Measurements from ENCODE around the gene BCL7B. TPM values are rescaled to one million over a fixed set of nuclear protein-coding genes. Genes with fewer than 3 reads are reported as not detected.
"Not testable (repeated sequence)": the region's sequence is repeated elsewhere in the genome, so short reads cannot be mapped to it uniquely, and the experiment has no call there.

BCL7B gene
- total RNA-seq: 10 to 100 TPM; 59.0 to 79.2 TPM
- long read RNA-seq, donor 1, transcript BCL7B-201 (6 exons, 1,975 nt): major isoform, 35 of 44 reads
- long read RNA-seq, donor 1, partial matches to known transcripts: 3 of 44 reads
- long read RNA-seq, donor 1, other reads (novel, unspliced or antisense): 2 of 44 reads
- long read RNA-seq, donor 2, transcript BCL7B-213 (3 exons, 1,802 nt): minor isoform, 5 of 81 reads
- long read RNA-seq, donor 2, transcript BCL7B-201 (6 exons, 1,975 nt): major isoform, 36 of 81 reads
- long read RNA-seq, donor 2, partial matches to known transcripts: 25 of 81 reads
- long read RNA-seq, donor 2, other reads (novel, unspliced or antisense): 6 of 81 reads

DNA sequence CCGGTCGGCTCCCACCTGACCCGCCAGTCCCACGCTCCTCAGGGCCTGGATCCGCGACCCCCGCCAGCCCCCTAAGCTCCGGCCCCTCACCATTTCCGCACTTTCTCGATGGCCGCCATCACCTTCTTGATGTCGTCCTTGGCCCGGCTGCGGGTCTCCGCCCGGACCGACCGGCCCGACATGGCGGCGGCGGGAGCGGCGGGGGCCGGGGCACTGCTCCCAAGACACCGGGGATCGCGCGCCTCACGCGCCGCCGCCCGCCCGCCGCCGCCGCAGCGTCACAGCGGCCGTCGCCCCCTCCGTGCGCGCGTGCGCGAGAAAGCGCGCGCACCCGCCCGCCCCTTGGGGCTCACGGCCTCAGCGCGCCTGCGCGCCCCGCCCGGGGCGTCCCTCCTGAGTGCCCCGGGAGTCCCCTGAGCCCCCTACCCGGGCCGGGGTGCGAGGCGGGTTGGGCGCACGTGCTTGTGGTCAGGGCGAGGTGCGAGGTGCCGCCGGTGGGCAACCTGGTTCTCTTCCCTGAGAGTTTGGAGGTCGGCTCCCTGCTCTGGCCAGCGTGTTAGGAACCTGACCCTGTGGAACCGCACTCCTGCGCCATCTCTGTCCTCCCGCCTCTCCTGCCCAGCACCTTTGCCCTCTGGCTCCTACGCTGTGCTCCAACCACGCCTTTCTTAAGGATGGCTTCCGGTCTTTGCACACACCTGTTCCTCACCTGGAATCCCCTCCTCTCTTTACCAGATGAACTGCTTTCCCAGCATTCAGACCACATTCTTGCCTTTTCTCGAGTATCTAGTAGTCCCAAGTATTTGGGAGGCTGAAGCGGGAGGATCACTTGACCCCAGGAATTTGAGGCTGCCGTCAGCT, at the start of gene BCL7B:
TSS of gene BCL7B (minus strand) at position 294 of the 861 bp plus-strand sequence. CDS start at position 182, 112 bp downstream.
- intact Hi-C loops (cut with DNase I): no loop called here
- peak; percentile 92 for DNase-seq (ENCODE audit: low spot score)

DNA sequence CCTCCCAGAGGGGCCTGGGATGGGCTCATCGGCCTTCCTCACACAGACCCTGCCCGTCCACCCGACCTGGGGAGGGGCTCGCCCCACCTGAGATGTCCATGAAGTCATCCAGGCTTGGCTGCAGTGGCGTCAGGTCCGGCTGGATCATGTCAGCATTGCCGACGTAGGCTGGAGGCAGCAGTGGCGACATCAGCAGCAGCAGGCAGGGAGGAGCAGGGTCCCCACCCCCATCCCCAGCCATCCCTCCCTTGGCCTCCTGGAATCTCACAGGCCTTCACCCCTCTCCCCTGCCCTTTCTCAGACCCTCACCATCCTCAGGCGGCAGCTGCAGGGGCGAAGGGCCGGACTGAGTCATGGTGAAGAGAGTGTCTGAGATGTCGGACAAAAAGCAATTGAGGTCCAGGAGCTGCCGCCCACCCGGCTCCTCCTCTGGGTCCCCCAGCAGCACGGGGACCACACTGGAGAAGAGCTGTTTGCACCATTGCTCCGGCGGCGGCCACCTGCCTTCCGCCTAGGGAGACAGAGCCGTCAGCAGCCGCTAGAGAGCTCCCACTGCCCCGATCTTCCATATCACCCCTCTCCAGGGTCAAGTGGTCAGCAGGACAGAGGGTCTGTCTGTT, 48.2 kb upstream of the BCL7B start:
- DNase-seq (ENCODE audit: low spot score): no peak
- intact Hi-C loops (cut with DNase I): loop anchor here (5.0 kb wide), 2 partner anchors 62 to 122 kb away; partner anchors contain the start of gene VPS37D (in 1 of the 2)

DNA sequence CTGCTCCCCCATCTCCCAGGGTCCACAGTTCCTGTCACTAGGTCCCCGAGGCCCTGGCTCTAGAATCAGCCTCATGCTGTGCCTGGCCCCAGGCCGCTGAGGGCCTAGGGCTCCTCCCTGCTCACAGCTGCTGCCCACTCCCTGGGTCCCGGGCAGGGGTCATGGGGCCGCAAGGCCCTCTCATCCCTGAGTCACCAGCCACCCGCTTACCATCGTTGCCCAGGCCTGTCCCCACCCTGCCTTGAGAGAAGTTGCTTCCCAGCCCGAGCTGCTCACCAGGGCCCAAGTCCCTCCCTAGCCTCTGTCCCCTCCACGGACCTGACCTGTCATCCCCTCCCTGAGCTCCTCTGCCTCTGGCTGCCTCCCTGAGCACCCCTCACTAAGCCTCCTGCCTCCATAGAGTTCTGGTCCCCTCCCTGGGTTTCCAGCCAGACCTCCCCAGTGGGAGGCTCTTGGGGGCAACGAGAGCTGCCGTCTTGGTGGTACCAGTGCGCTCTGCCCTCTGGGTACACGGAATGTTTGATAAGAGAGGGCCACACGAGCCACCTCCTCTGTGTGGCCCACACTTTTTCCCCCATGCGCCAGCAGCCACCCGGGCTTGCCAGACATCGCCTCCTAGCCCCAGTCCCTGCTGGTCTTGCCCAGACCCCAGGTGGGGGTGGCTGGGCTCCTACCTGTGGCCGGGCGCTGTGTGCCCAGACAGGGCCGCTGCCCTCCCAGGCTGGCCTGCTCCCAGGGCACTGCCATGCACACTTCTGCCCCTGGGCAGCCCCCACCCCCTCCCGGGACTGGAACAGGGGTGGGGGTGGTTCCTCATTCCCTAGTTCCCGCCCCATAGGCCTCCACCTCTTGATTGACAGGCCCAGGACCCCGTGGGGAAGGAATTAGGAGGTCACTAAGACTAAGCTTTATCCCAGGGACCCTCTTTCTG, 45.5 kb upstream of the BCL7B start:
- no peak for DNase-seq (ENCODE audit: low spot score)
- intact Hi-C loops (cut with DNase I): no loop called here

DNA sequence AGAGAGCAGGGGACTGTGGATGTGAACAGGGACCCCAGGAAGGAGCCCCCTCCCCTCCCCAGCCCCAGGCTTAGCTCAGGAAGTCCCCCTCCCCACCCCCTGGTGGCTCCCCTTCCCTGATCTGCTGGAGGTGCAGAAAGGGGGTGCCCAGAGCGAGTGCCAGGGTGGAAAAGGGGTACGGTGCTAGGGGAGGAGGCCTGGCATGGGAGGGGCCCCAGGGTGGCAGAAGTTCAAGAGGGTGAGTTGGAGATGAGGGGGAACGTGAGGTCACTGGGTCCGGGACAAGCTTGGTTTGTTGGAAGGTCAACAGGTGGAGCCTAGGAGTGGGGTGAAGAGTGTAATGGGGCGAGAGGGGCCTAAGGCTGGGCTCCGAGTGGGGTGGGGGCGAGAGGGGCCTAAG, 42.4 kb upstream of the BCL7B start:
- no peak for DNase-seq (ENCODE audit: low spot score)
- intact Hi-C loops (cut with DNase I): no loop called here

DNA sequence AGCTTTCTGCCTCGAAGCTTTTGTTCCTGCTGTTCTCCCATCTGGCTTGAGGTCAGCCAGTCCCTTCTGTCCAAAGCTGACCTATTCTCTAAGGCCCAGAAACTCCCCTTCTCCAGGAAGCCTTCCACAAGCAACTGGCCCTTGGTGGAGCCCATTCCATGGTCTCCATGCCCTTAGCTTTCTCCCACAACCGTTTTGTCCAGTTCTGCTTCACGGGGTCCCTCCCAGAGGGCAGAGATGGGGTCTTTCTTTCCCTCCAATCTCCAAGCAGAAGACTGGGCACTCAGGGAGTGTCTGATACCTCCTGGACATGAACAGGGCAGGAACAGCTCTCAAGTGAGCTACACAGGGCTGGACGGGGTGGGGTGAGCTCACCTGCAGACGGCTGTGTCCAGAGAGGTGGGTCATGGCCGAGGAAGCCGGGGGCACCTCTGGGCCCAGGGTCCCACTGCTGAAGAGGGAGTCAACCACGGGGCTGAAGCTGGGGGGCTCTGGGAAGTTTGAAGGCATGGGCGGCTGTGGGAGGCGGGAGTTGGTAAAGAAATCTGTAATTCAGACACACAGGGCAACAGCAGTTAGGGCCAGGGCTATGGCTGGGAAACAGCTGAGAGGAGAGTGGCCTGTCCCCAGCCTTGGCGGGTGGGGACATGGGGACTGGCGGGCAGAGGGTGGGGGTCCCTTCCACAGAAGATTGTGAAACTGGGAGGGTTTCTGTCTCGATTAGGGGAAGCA, 41.8 kb upstream of the BCL7B start:
- intact Hi-C loops (cut with DNase I): no loop called here
- DNase-seq (ENCODE audit: low spot score): no peak

DNA sequence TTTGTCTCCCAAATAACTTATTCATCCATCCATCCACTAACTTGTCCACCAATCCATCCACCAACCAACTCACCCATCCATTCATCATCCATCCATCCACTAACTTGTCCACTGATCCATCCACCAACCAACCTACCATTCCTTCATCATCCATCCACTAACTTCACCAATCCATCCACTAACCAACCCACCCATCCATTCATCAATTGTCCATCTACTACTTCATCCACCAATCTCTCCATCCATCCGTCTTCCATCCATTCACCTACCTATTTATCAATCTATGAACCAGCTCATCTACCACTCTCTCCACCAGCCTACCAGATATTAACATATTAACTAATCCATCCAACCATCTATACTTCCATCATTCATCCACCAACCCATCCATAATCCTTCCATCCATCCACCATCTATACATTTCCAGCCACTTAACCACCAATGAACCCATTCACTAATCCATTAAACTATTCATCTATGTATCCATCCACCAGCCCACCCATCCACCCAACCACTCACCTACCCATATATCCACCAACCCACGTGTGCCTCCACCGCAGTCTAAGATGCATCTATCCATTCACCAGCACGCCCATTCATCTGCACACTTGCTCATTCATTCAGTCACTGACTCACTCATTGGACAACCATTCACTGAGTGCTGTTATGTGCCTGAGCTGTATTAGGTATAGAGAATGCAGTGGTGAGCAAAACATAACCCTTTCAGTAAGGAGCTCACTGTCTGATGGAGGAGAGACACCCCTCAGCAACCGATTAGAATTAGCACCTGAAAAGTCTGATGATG, 40.7 kb upstream of the BCL7B start:
- intact Hi-C loops (cut with DNase I): no loop called here
- DNase-seq (ENCODE audit: low spot score): no peak

DNA sequence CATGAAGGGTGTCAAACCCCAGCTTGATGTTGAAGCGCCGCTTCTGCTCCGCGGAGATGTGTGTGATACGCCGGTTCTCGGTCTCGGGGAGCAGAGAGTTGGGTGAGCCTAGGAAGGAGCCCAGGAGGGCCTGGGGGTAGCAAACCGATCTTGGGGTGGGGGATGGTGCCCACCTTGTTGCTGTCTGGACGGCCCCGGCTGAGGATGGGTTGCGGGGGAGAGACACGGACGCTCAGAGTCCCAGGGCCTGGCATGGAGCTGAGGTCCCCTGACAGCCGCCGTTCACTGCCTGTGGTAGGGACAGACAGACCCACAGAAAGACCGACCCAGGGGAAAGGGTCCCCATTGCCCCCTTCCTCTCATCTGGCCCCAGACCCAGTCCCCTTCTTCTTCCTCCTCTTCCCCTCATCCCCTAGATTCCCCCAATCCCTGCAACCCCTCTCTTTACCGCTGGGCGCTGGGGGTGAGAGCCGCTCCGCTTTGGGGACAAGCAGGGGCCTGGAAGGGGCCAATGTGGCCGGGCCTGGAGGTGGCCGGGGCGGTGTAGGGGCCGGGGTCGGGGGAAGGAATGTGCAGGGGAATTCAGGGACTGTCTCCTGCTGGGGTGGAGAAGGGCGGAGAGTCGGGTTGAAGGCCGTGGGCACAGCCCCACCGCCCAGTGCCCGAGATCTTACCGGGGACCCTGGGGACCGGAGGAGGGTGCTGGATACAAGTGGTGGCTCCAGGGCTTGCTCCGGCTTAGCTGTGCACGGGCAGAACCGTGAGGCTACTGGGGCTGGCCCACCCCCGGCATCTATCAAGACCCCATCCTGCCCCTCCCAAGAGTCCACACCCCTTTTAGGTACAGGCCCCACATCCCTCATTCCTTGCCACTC, 38.9 kb upstream of the BCL7B start:
- intact Hi-C loops (cut with DNase I): no loop called here
- no peak for DNase-seq (ENCODE audit: low spot score)

DNA sequence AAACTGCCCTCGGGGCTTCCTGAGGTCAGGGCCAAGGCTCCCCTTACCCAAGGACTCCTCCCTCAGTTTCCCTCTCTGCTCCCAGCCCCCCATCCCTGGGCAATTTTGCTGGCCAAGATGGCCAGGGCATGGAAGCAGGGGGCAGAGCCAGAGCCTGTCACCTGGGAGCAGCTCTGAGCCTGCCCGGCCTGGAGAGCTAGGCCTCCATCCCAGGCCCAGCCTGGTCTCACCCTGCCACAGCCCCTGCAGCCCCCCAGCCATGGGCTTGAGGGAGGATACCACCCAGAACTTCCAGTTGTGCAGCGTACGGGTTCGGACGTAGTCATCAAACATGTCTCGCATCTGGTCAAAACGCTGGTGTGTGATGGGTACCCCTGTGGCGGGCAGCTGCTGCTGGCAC, 37.9 kb upstream of the BCL7B start:
- intact Hi-C loops (cut with DNase I): no loop called here
- no peak for DNase-seq (ENCODE audit: low spot score)

DNA sequence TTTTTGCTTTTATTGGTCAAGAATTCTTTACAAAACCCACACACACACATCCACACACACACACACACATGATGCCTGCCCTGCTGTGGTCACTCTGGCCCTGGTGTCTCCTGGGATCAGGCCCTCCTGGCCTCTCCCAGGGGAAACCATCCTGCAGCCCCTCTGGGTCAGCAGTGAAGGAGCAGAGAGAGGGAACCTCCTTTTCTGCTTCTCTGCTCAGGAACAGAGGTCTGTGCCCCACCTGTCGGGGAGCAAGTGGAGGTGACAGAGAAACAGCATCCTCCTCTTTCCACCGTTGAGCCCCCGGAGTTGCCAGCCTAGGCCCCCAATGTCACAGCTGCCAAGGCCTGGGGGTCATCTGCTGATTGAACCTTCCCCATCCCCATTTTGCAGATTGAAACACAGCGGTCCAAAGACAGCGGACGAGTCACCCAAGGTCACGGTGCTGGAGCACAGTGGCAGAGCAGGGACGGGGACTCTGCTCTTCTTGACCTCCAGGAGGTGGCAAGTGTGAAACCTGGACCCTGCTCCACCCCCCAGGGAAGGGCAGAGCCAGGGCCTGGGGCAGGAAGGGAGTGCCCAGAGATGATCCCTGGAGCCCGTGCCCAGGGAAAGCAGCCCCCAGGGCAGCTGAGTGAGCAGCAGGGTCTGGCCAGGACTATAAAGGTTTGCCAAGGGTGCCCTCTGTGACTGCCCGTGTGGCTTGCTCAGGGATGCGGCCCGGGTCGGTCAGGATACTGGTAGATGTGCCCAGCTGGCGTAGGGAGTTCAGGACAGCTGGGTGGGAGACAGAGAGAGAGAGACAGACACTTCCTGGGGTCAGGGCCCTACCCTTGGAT, 35.9 kb upstream of the BCL7B start:
- intact Hi-C loops (cut with DNase I): no loop called here

DNA sequence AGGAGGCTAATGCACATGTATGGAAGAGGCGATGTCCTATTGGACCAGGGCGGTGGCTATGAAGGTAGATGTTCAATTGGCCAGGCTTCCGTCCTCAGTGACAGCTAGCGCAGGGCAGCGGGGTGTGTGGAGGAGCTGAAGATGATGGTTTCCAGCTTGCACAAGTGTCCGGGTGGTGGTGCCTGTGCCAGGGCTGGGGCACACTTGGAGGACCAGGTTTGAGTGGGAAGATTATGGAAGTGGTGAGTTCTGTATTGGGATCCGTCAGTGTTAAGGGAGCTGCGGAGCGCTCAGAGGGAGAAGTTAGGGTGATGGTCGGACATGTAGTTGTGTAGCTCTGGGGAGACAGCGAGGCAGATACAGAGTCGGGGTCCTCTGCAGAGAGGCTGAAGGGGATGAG, 29.4 kb upstream of the BCL7B start:
- peak; percentile 64 for DNase-seq (ENCODE audit: low spot score)
- intact Hi-C loops (cut with DNase I): no loop called here

More for the DNA sequence above, 35.9 kb upstream of the BCL7B start:
- DNase-seq (ENCODE audit: low spot score): no peak

DNA sequence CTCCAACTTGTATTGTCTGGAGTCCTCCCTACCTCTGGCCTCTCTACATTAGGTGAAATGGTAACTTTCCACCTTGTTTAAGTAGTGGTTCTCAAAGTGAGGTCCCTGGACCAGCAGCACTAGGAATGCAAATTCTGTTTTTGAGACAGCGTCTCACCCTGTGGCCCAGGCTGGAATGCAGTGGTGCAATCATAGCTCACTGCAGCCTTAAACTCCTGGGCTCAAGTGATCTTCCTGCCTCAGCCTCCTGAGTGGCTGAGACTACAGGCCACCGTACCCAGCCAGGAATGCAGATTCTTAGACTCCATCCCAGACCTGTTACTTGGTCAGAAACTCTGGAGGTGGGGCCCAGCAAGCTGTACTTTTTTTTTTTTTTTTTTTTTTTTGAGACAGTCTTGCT, 27.7 kb upstream of the BCL7B start:
- peak; percentile 34 for DNase-seq (ENCODE audit: low spot score)
- intact Hi-C loops (cut with DNase I): no loop called here

DNA sequence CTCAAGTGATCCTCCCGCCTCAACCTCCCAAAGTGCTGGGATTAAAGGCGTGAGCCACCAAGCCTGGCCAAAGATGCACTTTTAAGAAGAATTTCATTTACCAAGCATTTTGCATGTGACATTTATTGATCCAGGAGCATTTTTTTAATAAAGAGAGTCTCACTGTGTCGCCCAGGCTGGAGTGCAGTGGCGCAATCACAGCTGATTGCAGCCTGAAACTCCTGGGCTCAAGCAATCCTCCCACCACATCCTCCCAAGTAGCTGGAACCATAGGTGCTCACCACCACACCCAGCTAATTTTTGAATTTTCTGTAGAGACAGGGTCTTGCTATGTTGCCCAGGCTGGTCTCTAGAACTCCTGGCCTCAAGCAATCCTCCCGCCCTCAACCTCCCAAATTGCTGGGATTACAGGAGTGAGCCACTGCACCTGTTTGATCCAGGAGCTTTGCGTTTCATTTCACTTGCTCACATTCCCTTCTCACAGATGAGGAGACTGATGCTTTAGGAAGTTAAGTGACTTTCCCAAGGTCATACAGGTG, 25.2 kb upstream of the BCL7B start:
- intact Hi-C loops (cut with DNase I): no loop called here
- DNase-seq (ENCODE audit: low spot score): peak; percentile 34

DNA sequence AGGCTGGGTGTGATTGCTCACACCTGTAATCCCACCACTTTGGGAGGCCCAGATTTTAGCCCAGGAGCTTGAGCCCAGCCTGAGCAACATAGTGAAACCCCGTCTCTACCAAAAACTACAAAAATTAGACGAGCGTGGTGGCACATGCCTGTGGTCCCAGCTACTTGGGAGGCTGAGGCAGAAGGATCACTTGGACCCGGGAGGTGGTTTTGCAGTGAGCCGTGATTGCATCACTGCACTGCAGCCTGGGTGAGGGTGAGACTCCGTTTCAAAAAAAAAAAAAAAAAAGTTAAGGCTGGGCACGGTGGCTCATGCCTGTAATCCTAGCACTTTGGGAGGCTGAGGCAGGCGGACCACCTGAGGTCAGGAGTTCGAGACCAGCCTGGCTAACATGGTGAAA, 23.5 kb upstream of the BCL7B start:
- intact Hi-C loops (cut with DNase I): not testable (repeated sequence)
- DNase-seq (ENCODE audit: low spot score): peak; percentile 2

DNA sequence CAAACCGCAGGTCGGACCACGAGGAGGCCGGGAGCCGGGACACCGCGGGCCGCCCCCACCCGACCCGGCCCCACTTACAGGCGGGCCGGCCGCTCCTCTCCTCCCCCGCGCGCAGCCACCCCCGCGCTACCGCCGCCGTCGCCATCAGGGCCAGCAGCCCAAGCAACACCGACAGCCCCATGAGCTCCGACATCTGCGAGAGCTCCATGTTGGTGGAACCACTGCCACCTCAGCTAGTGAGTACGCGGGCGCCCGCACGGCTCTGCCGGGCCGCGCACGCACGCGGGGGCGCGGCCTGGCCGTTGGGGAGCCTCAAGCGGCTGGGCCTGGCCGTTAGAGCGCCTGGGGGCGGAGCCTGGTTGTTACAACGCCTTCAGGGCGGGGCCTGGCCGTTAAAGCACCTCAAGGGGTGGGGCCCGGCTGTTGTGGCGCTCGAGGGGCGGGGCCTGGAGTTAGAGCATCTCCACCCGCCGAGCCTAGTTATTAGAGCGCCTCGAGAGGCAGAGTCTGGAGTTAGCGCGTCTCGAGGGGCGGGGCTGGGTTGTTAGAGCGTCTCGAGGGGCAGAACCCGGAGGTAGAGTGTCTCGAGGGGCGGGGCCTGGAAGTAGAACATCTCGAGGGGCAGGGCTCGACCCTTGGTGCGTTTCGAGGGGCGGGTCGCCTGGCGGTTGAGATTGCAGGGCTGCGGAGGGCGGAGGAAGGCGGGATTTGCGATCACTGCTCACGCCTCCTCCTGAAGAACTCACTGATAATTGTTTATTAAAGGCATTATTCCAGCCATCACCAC, 21.0 kb upstream of the BCL7B start, which contains the start of gene TBL2:
TSS of gene TBL2 (minus strand) at position 238 of the 787 bp plus-strand sequence. CDS start at position 208, 30 bp downstream.
- peak; percentile 100 for DNase-seq (ENCODE audit: low spot score)
- intact Hi-C loops (cut with DNase I): no loop called here

All from posterior vena cava (tissue), 2 donors.